HepG2 (cell line): ENCODE data around the gene ABCC3. TPM values are rescaled to one million over a fixed set of nuclear protein-coding genes. Genes with fewer than 3 reads are reported as not detected.

ENCODE experiments used
- ATAC-seq: fragments of 200-7000 bp; cut with Tn5 transposase; 3 replicates; pipeline ENCODE4 v1.9.1; 2020; ENCODE audit warnings: mild to moderate bottlenecking, moderate library complexity
- BruUV-seq: library from RNA; stranded (reverse); fragments of 400-500 nt; replicated peaks from 2 replicates; lab custom pipeline; 2021; lab: Mats Ljungman, UMichigan
- CTCF ChIA-PET: fragments of 300-600 bp; formaldehyde crosslinking; extraction: SDS; loops from one replicate; lab custom pipeline; 2021; ENCODE audit warnings: low total read pairs, inconsistent platforms, low intra/inter-chr PET ratio; lab: Yijun Ruan, JAX
- POLR2A ChIA-PET: fragments of 350-600 bp; sonication (Branson Sonifier 250); formaldehyde crosslinking; loops from one replicate; lab custom pipeline; 2020; ENCODE audit warnings: antibody characterized with exemption, inconsistent platforms; lab: Yijun Ruan, JAX
- DNase-seq: peaks from one replicate; pipeline ENCODE4 v3.0.0-alpha.2; 2015; ENCODE audit warnings: low spot score
- FAIRE-seq: peaks from 3 replicates; lab custom pipeline; 2011; peaks lifted over from hg19 to GRCh38; lab: Jason Lieb, UNC
- H2AFZ ChIP-seq: one replicate; pipeline ENCODE4 v1.6.1; 2011; ENCODE audit warnings: low read length, inconsistent platforms
- H3K27ac ChIP-seq: fragments of 300-600 bp; 3 replicates; pipeline ENCODE4 v1.8.0; 2011; ENCODE audit warnings: mixed run types, mild to moderate bottlenecking, mixed read lengths, low read length, inconsistent platforms; ENCODE audit not compliant: insufficient read depth; ENCODE audit errors: extremely low read length
- H3K27me3 ChIP-seq, 2 experiments: fragments of 200-600 bp in 1 of 2; 2 replicates in 1 of 2; 3 replicates in 1 of 2; pipeline versions ENCODE4 v1.6.0 to v1.8.0; 2011; ENCODE audit warnings: low read length in 2 of 2, mild to moderate bottlenecking in 2 of 2, moderate library complexity in 2 of 2, inconsistent platforms in 1 of 2; ENCODE audit not compliant: insufficient read depth in 2 of 2, control insufficient read depth in 1 of 2
- H3K36me3 ChIP-seq, 2 experiments: fragments of 200-600 bp in 1 of 2; replicated peaks in 1 of 2; 2 replicates in 1 of 2; 3 replicates in 1 of 2; pipeline versions ENCODE4 v1.5.1 to v1.8.0; 2011; ENCODE audit warnings: low read length in 2 of 2, inconsistent platforms in 1 of 2; ENCODE audit not compliant: insufficient read depth in 2 of 2, control insufficient read depth in 1 of 2
- H3K4me1 ChIP-seq: 2 replicates; pipeline ENCODE4 v1.5.1; 2012; ENCODE audit warnings: low read length, inconsistent platforms; ENCODE audit not compliant: insufficient read depth
- H3K4me2 ChIP-seq: 2 replicates; pipeline ENCODE4 v1.6.0; 2011; ENCODE audit warnings: low read depth, low read length, inconsistent platforms
- H3K4me3 ChIP-seq, 3 experiments: fragments of 200-600 bp in 1 of 3; sonication (generic), shearing (Covaris generic) in 1 of 3; replicated peaks in 1 of 3; 2 replicates each; pipeline ENCODE4 v1.5.1; 2011 to 2016; ENCODE audit warnings: low read length in 3 of 3, inconsistent platforms in 2 of 3, low read depth in 2 of 3, mild to moderate bottlenecking in 2 of 3, control low read depth in 1 of 3, mixed read lengths in 1 of 3; ENCODE audit not compliant: insufficient read depth in 1 of 3
- H3K79me2 ChIP-seq: one replicate; pipeline ENCODE4 v1.6.1; 2011; ENCODE audit warnings: low read length, inconsistent platforms; ENCODE audit not compliant: insufficient read depth
- H3K9ac ChIP-seq: 2 replicates; pipeline ENCODE4 v1.6.0; 2011; ENCODE audit warnings: mild to moderate bottlenecking, low read depth, low read length, inconsistent platforms; ENCODE audit not compliant: insufficient read depth
- H3K9me3 ChIP-seq: 2 replicates; pipeline ENCODE4 v1.5.1; 2012; ENCODE audit warnings: mild to moderate bottlenecking, low read length
- H4K20me1 ChIP-seq: 2 replicates; pipeline ENCODE4 v1.6.0; 2011; ENCODE audit warnings: inconsistent platforms, mild to moderate bottlenecking, low read length, moderate library complexity; ENCODE audit not compliant: insufficient read depth
- ATF7 ChIP-seq, 2 experiments: fragments of 450-650 bp in 1 of 2; sonication (generic) in 1 of 2; formaldehyde crosslinking in 1 of 2; IDR thresholded peaks; 2 replicates each; pipeline versions ENCODE4 v1.4.0 to v1.6.1; 2016 to 2020; ENCODE audit warnings: antibody characterized with exemption in 1 of 2, mild to moderate bottlenecking in 1 of 2, missing genetic modification reagents in 1 of 2
- FOSL2 ChIP-seq: sonication (generic); formaldehyde crosslinking; IDR thresholded peaks from 2 replicates; pipeline ENCODE4 v1.4.0; 2020; ENCODE audit warnings: missing genetic modification reagents
- HCFC1 ChIP-seq: fragments of 150-350 bp; IDR thresholded peaks from 2 replicates; pipeline ENCODE4 v1.6.1; 2014; ENCODE audit warnings: low read depth, low read length
- KAT2B ChIP-seq: fragments of 150-350 bp; IDR thresholded peaks from 2 replicates; pipeline ENCODE4 v1.6.1; 2014; ENCODE audit warnings: low read depth, low read length, borderline replicate concordance
- MAFG ChIP-seq: sonication (generic); formaldehyde crosslinking; IDR thresholded peaks from 2 replicates; pipeline ENCODE4 v1.5.1; 2020; ENCODE audit warnings: mild to moderate bottlenecking, missing genetic modification reagents
- NFE2L1 ChIP-seq: sonication (generic); formaldehyde crosslinking; IDR thresholded peaks from 2 replicates; pipeline ENCODE4 v1.4.0; 2020; ENCODE audit warnings: missing genetic modification reagents, mild to moderate bottlenecking, borderline replicate concordance
- NR2F6 ChIP-seq, 2 experiments: IDR thresholded peaks; 2 replicates each; pipeline ENCODE4 v1.6.1; 2016; ENCODE audit warnings: antibody characterized with exemption in 1 of 2, mild to moderate bottlenecking in 1 of 2
- PLSCR1 ChIP-seq: sonication (generic); formaldehyde crosslinking; IDR thresholded peaks from 2 replicates; pipeline ENCODE4 v1.5.0; 2020; ENCODE audit warnings: missing genetic modification reagents, mild to moderate bottlenecking, borderline replicate concordance
- PRDM4 ChIP-seq: sonication (generic); formaldehyde crosslinking; IDR thresholded peaks from 2 replicates; pipeline ENCODE4 v1.9.0; 2021; ENCODE audit warnings: missing genetic modification reagents, borderline replicate concordance
- PRPF4 ChIP-seq: fragments of 200-400 bp; formaldehyde crosslinking; IDR thresholded peaks from 2 replicates; pipeline ENCODE4 v1.6.1; 2016; ENCODE audit warnings: low read length, low read depth; ENCODE audit not compliant: poor library complexity, severe bottlenecking
- TBP ChIP-seq: sonication (generic); formaldehyde crosslinking; IDR thresholded peaks from 2 replicates; pipeline ENCODE4 v1.5.0; 2020; ENCODE audit warnings: missing genetic modification reagents
- TRAFD1 ChIP-seq: sonication (generic); formaldehyde crosslinking; IDR thresholded peaks from 2 replicates; pipeline ENCODE4 v1.5.1; 2020; ENCODE audit warnings: missing genetic modification reagents, mild to moderate bottlenecking, borderline replicate concordance
- ZBTB37 ChIP-seq: sonication (generic); formaldehyde crosslinking; IDR thresholded peaks from 2 replicates; pipeline ENCODE4 v1.4.0; 2020; ENCODE audit warnings: mild to moderate bottlenecking, missing genetic modification reagents
- ZNF333 ChIP-seq: sonication (generic); formaldehyde crosslinking; IDR thresholded peaks from 2 replicates; pipeline ENCODE4 v1.4.0; 2020; ENCODE audit warnings: mild to moderate bottlenecking, missing genetic modification reagents, borderline replicate concordance
- ZNF451 ChIP-seq: sonication (generic); formaldehyde crosslinking; IDR thresholded peaks from 2 replicates; pipeline ENCODE4 v1.5.0; 2020; ENCODE audit warnings: mild to moderate bottlenecking, missing genetic modification reagents
- WGBS: methylation state at CpG from one replicate; pipeline ENCODE4 v1.1.6; 2017; ENCODE audit warnings: low lambda C conversion rate; 5-methylcytosine and 5-hydroxymethylcytosine counted together
- in situ Hi-C: cut with HindIII; loops from 2 replicates; pipeline ENCODE4 v1.10.0; 2017; ENCODE audit warnings: low pct_unique_long_range_greater_than_20kb; ENCODE audit not compliant: extremely low pct_ligation_motif_present
- intact Hi-C: fragments of 100-400 bp; cut with micrococcal nuclease; formaldehyde crosslinking; loops from one replicate; pipeline ENCODE4 v1.10.0; 2022; ENCODE audit not compliant: unreplicated experiment
- polyA plus RNA-seq, 8 experiments: library from polyadenylated mRNA; depleted of rRNA in 3 of 8; stranded (reverse) in 7 of 8; unstranded in 1 of 8; fragments of >200 nt; fragmentation: Illumina TruSeq in 4 of 8; extraction: Trizol in 4 of 8; gene quantifications; 2 replicates each; pipeline versions ENCODE4 v1.2.1 to v1.2.3, GENCODE V29; 2011 to 2016; ENCODE audit warnings: low read depth in 4 of 8, missing spikeins in 1 of 8, mixed read lengths in 1 of 8; ENCODE audit not compliant: insufficient read depth in 1 of 8
- total RNA-seq, 5 experiments: library from RNA; depleted of rRNA; stranded (reverse); fragments of >200 nt; fragmentation: Illumina TruSeq; extraction: Trizol; gene quantifications; 2 replicates each; pipeline ENCODE4 v1.2.3, GENCODE V29; 2016; ENCODE audit warnings: low read depth in 1 of 5

The ABCC3 gene
- total and polyA plus RNA-seq, 2 of the 13 experiments (the other 11 are each of a cell fraction or from before 2014, with no cell fraction given) = 25.2 to 50.7 TPM

GRCh38 chr17:50660042-50660886, 25.6 kb downstream of the ABCC3 start:
- Histone ChIP-seq H3K27ac (peak overlapping the region; percentile 82), H2AFZ (no peak overlapping the region), H3K27me3 (no peaks in the 10 kb centered on the region), H3K9me3 (no peaks in the 10 kb centered on the region), H3K36me3 (no peaks in the 10 kb centered on the region), H3K4me3 (no peak overlapping the region), H3K4me1 (peaks cover 82% of the 10 kb centered on the region), H4K20me1 (no peaks in the 10 kb centered on the region), H3K9ac (peak overlapping the region; percentile 50), H3K79me2 (no peaks in the 10 kb centered on the region), H3K4me2 (peak overlapping the region; percentile 21; the same call in 1 of the 2 replicates)
- FAIRE-seq (peak; percentile 98), ATAC-seq (peak; percentile 68), DNase-seq (peak; percentile 90)
- no TSS peak for BruUV-seq
- CTCF ChIA-PET = no interaction called here
- WGBS = 34% methylated on average over 9 of the region's 11 CpGs
- POLR2A ChIA-PET = interaction anchor here (0.5 to 4.6 kb wide), 15 partner anchors 8 to 118 kb away, joined by 3 to 140 read pairs (median 10); partner anchors contain the start of genes ABCC3 and LUC7L3
- in situ Hi-C loops (no loop called here), intact Hi-C loops (loop anchor here (2.0 kb wide), 1 partner anchor 19 kb away; no protein-coding TSS in a partner anchor)
- TF ChIP-seq ZNF333 (CRISPR knock-in tag) (no peak), HCFC1 (no peak), ZNF451 (CRISPR knock-in tag) (no peak), PLSCR1 (CRISPR knock-in tag) (no peak), NR2F6 (IDR thresholded peaks at IDR 0.05) (peak; percentile 81), NR2F6 (CRISPR knock-in tag; IDR thresholded peaks at IDR 0.05) (peak; percentile 96), PRDM4 (CRISPR knock-in tag) (no peak), TBP (CRISPR knock-in tag) (no peak), KAT2B (no peak), MAFG (CRISPR knock-in tag) (no peak), ZBTB37 (peak; percentile 62; the same call in 1 of the 2 replicates), FOSL2 (CRISPR knock-in tag) (peak; percentile 66), NFE2L1 (CRISPR knock-in tag) (no peak), ATF7 (IDR thresholded peaks at IDR 0.05) (no peak), ATF7 (CRISPR knock-in tag; IDR thresholded peaks at IDR 0.05) (no peak), TRAFD1 (no peak), PRPF4 (no peak)
